Measurements from ENCODE around the gene DNPH1.

GRCh38 chr6:43267619-43268354 lies 38.5 kb upstream of the DNPH1 start:
- TF ChIP-seq CTCF (IDR thresholded peaks at IDR 0.05; ENCODE audit: poor library complexity) (no peak), EZH2 (IDR thresholded peaks at IDR 0.05; ENCODE audit: borderline replicate concordance) (no peak), EZH2phosphoT487 (IDR thresholded peaks at IDR 0.05; ENCODE audit: low read depth, severe bottlenecking, unreplicated experiment) (no peak)
